Measurements from ENCODE around the gene LDB2.
A peak's percentile ranks its signal among the peaks of the same experiment; 100 is the strongest.

LDB2 gene

GRCh38 chr4:16713696-16714095, 184.7 kb downstream of the LDB2 start:
- no peak for DNase-seq

- no peak for DNase-seq
Observed at GRCh38 chr4:16713271-16713670, 185.2 kb downstream of the LDB2 start.

GRCh38 chr4:16710198-16710597, 188.2 kb downstream of the LDB2 start:
- no peak for DNase-seq

- DNase-seq = peak; percentile 65
Observed at GRCh38 chr4:16707874-16708273, 190.6 kb downstream of the LDB2 start.

- no peak for DNase-seq
Observed at GRCh38 chr4:16706251-16706650, 192.2 kb downstream of the LDB2 start.

- DNase-seq = no peak
Observed at GRCh38 chr4:16705341-16705740, 193.1 kb downstream of the LDB2 start.

GRCh38 chr4:16704489-16704888, 194.0 kb downstream of the LDB2 start:
- DNase-seq = no peak

- DNase-seq = no peak
Observed at GRCh38 chr4:16695896-16696295, 202.5 kb downstream of the LDB2 start.

GRCh38 chr4:16694884-16695276, 203.6 kb downstream of the LDB2 start:
- DNase-seq = no peak

- DNase-seq = peak; percentile 22
Observed at GRCh38 chr4:16694173-16694883, 204.1 kb downstream of the LDB2 start.

- DNase-seq = peak; percentile 45
Observed at GRCh38 chr4:16693641-16694040, 204.8 kb downstream of the LDB2 start.

GRCh38 chr4:16692961-16693506, 205.4 kb downstream of the LDB2 start:
- no peak for DNase-seq

- DNase-seq = peak; percentile 47
Observed at GRCh38 chr4:16692524-16692923, 205.9 kb downstream of the LDB2 start.

GRCh38 chr4:16692046-16692445, 206.4 kb downstream of the LDB2 start:
- DNase-seq = peak; percentile 69

GRCh38 chr4:16691450-16691849, 207.0 kb downstream of the LDB2 start:
- DNase-seq = no peak

GRCh38 chr4:16687845-16688244, 210.6 kb downstream of the LDB2 start:
- peak; percentile 46 for DNase-seq

- DNase-seq = no peak
Observed at GRCh38 chr4:16687011-16687410, 211.4 kb downstream of the LDB2 start.

GRCh38 chr4:16686195-16686594, 212.2 kb downstream of the LDB2 start:
- peak; percentile 98 for DNase-seq

GRCh38 chr4:16685536-16685935, 212.9 kb downstream of the LDB2 start:
- peak; percentile 73 for DNase-seq

- no peak for DNase-seq
Observed at GRCh38 chr4:16684935-16685334, 213.5 kb downstream of the LDB2 start.

- peak; percentile 85 for DNase-seq
Observed at GRCh38 chr4:16684097-16684496, 214.3 kb downstream of the LDB2 start.

- no peak for DNase-seq
Observed at GRCh38 chr4:16682975-16683374, 215.5 kb downstream of the LDB2 start.

GRCh38 chr4:16677001-16677944, 221.2 kb downstream of the LDB2 start:
- no peak for DNase-seq

Measured in fibroblast of skin of right biceps (primary cell).